ENCODE results near the gene TMEM120A.
"Not testable (repeated sequence)": the region's sequence is repeated elsewhere in the genome, so short reads cannot be mapped to it uniquely, and the experiment has no call there.

Gene TMEM120A

GRCh38 chr7:76031964-76032363 lies 37.6 kb upstream of the TMEM120A start:
- H3K27me3 ChIP-seq (ENCODE audit: insufficient read depth, low read length, poor library complexity, severe bottlenecking) = no peaks in the 10 kb centered on the region
- H2AFZ ChIP-seq (ENCODE audit: low read length) = no peak overlapping the region
- TF ChIP-seq EZH2phosphoT487 (IDR thresholded peaks at IDR 0.05; ENCODE audit: borderline replicate concordance) = no peak
- TF ChIP-seq, protein P1, sequence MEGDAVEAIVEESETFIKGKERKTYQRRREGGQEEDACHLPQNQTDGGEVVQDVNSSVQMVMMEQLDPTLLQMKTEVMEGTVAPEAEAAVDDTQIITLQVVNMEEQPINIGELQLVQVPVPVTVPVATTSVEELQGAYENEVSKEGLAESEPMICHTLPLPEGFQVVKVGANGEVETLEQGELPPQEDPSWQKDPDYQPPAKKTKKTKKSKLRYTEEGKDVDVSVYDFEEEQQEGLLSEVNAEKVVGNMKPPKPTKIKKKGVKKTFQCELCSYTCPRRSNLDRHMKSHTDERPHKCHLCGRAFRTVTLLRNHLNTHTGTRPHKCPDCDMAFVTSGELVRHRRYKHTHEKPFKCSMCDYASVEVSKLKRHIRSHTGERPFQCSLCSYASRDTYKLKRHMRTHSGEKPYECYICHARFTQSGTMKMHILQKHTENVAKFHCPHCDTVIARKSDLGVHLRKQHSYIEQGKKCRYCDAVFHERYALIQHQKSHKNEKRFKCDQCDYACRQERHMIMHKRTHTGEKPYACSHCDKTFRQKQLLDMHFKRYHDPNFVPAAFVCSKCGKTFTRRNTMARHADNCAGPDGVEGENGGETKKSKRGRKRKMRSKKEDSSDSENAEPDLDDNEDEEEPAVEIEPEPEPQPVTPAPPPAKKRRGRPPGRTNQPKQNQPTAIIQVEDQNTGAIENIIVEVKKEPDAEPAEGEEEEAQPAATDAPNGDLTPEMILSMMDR (conservative IDR thresholded peaks at IDR 0.05; ENCODE audit: low read length) = no peak
- no peaks in the 10 kb centered on the region for H3F3A ChIP-seq (ENCODE audit: low read depth)
- no peaks in the 10 kb centered on the region for H3K9me3 ChIP-seq (ENCODE audit: insufficient read depth, low read depth, low read length)
- no peaks in the 10 kb centered on the region for H3K9me2 ChIP-seq (replicated peaks; ENCODE audit: low read depth, low read length)
- H3K36me3 ChIP-seq (ENCODE audit: insufficient read depth, low read length) = no peaks in the 10 kb centered on the region
- no peak overlapping the region for H3K4me2 ChIP-seq (ENCODE audit: low read depth, low read length, poor library complexity, severe bottlenecking)
- no peak overlapping the region for H3K4me3 ChIP-seq (ENCODE audit: low read length, poor library complexity, severe bottlenecking)
- H4K20me1 ChIP-seq (ENCODE audit: insufficient read depth, low read length, poor library complexity, severe bottlenecking) = no peaks in the 10 kb centered on the region
- H3K9ac ChIP-seq (ENCODE audit: low read depth, low read length, poor library complexity, severe bottlenecking) = no peak overlapping the region
- H3K79me2 ChIP-seq (ENCODE audit: insufficient read depth, low read length) = no peaks in the 10 kb centered on the region
- no peaks in the 10 kb centered on the region for H3K4me1 ChIP-seq (ENCODE audit: insufficient read depth, low read length, poor library complexity, severe bottlenecking)

DNA sequence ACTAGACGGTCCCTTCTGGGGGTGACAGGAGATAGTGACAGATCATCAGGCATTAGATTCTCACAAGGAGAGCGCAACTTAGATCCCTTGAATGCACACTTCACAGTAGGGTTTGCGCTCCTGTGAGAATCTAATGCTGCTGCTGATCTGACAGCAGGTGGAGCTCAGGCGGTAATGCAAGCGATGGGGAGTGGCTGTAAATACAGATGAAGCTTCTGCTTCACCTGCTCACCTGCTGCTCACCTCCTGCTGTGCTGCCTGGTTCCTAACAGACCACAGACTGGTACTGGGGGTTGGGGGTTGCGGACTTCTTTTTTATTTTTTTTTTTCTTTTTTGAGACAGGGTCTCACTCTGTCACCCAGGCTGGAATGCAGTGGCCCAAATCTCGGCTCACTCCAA lies 35.3 kb upstream of the TMEM120A start:
- H3K9me3 ChIP-seq (ENCODE audit: insufficient read depth, low read depth, low read length); H2AFZ ChIP-seq (ENCODE audit: low read length); H4K20me1 ChIP-seq (ENCODE audit: insufficient read depth, low read length, poor library complexity, severe bottlenecking); H3K4me3 ChIP-seq (ENCODE audit: low read length, poor library complexity, severe bottlenecking); H3K27me3 ChIP-seq (ENCODE audit: insufficient read depth, low read length, poor library complexity, severe bottlenecking); H3K36me3 ChIP-seq (ENCODE audit: insufficient read depth, low read length); H3K4me1 ChIP-seq (ENCODE audit: insufficient read depth, low read length, poor library complexity, severe bottlenecking); H3K4me2 ChIP-seq (ENCODE audit: low read depth, low read length, poor library complexity, severe bottlenecking); H3K9ac ChIP-seq (ENCODE audit: low read depth, low read length, poor library complexity, severe bottlenecking); H3K9me2 ChIP-seq (replicated peaks; ENCODE audit: low read depth, low read length); H3K79me2 ChIP-seq (ENCODE audit: insufficient read depth, low read length); H3F3A ChIP-seq (ENCODE audit: low read depth): not testable (repeated sequence)
- TF ChIP-seq, protein P1 (conservative IDR thresholded peaks at IDR 0.05; ENCODE audit: low read length) = 0 out of 2 replicates have a peak, but pooled peaks have one; percentile 16

DNA sequence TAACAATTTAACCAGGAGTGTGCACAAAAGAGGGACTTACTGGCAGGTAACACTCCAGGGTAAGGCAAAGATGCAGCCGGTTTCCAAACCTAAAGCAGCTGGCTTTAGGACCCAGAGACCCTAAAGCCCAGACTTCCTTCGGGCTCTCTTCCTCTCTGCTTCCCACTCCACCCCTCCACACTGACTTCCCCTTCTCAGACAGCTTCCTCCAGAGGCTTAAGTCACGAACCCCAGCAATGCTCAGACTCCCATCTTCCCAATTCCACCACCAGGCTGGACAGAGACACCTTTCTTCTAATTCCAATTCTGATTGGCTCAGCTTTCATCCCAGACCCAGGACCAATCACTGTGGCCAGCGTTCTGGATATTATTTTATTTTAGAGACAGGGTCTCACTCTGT lies 28.6 kb upstream of the TMEM120A start:
- Histone ChIP-seq H3K9me3 (ENCODE audit: insufficient read depth, low read depth, low read length) (no peaks in the 10 kb centered on the region), H3K9me2 (replicated peaks; ENCODE audit: low read depth, low read length) (no peaks in the 10 kb centered on the region), H3K79me2 (ENCODE audit: insufficient read depth, low read length) (no peaks in the 10 kb centered on the region), H3K27me3 (ENCODE audit: insufficient read depth, low read length, poor library complexity, severe bottlenecking) (no peaks in the 10 kb centered on the region), H3K4me2 (ENCODE audit: low read depth, low read length, poor library complexity, severe bottlenecking) (peak overlapping the region; percentile 9), H3K9ac (ENCODE audit: low read depth, low read length, poor library complexity, severe bottlenecking) (peak overlapping the region; percentile 14), H2AFZ (ENCODE audit: low read length) (0 out of 2 replicates have a peak overlapping the region, but pooled peaks have one; percentile 21), H3F3A (ENCODE audit: low read depth) (no peaks in the 10 kb centered on the region), H3K4me3 (ENCODE audit: low read length, poor library complexity, severe bottlenecking) (no peak overlapping the region), H3K36me3 (ENCODE audit: insufficient read depth, low read length) (no peaks in the 10 kb centered on the region; the same call in 1 of the 2 replicates), H4K20me1 (ENCODE audit: insufficient read depth, low read length, poor library complexity, severe bottlenecking) (no peaks in the 10 kb centered on the region), H3K4me1 (ENCODE audit: insufficient read depth, low read length, poor library complexity, severe bottlenecking) (peaks cover 12% of the 10 kb centered on the region)
- TF ChIP-seq EZH2phosphoT487 (IDR thresholded peaks at IDR 0.05; ENCODE audit: borderline replicate concordance) = no peak
- TF ChIP-seq, protein P1 (conservative IDR thresholded peaks at IDR 0.05; ENCODE audit: low read length) = no peak

Measured in Loucy (cell line).